ENCODE results near the gene ZNF765.

- no peak for TF ChIP-seq CTCF (IDR thresholded peaks at IDR 0.05)
- no peak for TF ChIP-seq EZH2 (IDR thresholded peaks at IDR 0.05)
Observed at GRCh38 chr19:53388904-53389303, 6.0 kb upstream of the ZNF765 start.
